Measurements from ENCODE around the gene GMDS.

- no peak for TF ChIP-seq CTCF (conservative IDR thresholded peaks at IDR 0.05; ENCODE audit: low read depth, low read length)
- TF ChIP-seq SMC3 (IDR thresholded peaks at IDR 0.05; ENCODE audit: low read depth, low read length): no peak
These were observed 420.1 kb downstream of the GMDS start for GRCh38 chr6:1825277-1825676.
